ENCODE measurements around the gene CBFB. TPM values are rescaled to one million over a fixed set of nuclear protein-coding genes. Genes with fewer than 3 reads are reported as not detected.
"Not testable (repeated sequence)": the region's sequence is repeated elsewhere in the genome, so short reads cannot be mapped to it uniquely, and the experiment has no call there.

Gene CBFB
- total and polyA plus RNA-seq, 2 of the 13 experiments (the other 11 are each of a cell fraction or from before 2014, with no cell fraction given), result 22.1 to 70.8 TPM

- TF ChIP-seq ZBTB33 (CRISPR knock-in tag; IDR thresholded peaks at IDR 0.05), result peak; percentile 62; the same call in 1 of the 2 replicates
- intact Hi-C loops (cut with micrococcal nuclease; ENCODE audit: unreplicated experiment); BruUV-seq (replicated peaks); H3K4me2 ChIP-seq (ENCODE audit: low read depth, low read length); FAIRE-seq; DNase-seq (ENCODE audit: low spot score); H3K27me3 ChIP-seq (ENCODE audit: control insufficient read depth in 1 of 2, insufficient read depth in 2 of 2, low read length in 2 of 2); in situ Hi-C loops (cut with HindIII; ENCODE audit: extremely low pct_ligation_motif_present, low pct_unique_long_range_greater_than_20kb); CTCF ChIA-PET (ENCODE audit: low intra/inter-chr PET ratio, low total read pairs); H3K4me1 ChIP-seq (ENCODE audit: insufficient read depth, low read length); H3K9me3 ChIP-seq (ENCODE audit: low read length); H4K20me1 ChIP-seq (ENCODE audit: insufficient read depth, low read length); H3K27ac ChIP-seq (ENCODE audit: extremely low read length, insufficient read depth, low read length); H2AFZ ChIP-seq (ENCODE audit: low read length); H3K9ac ChIP-seq (ENCODE audit: insufficient read depth, low read depth, low read length); H3K4me3 ChIP-seq (replicated peaks in 1 of 3; ENCODE audit: insufficient read depth in 1 of 3, low read depth in 2 of 3, low read length in 3 of 3): not testable (repeated sequence)
- 98% methylated on average over 4 of the region's 4 CpGs for WGBS (ENCODE audit: low lambda C conversion rate)
- Histone ChIP-seq H3K79me2 (ENCODE audit: insufficient read depth, low read length) (peaks cover 45% of the 10 kb centered on the region), H3K36me3 (replicated peaks in 1 of 2; ENCODE audit: control insufficient read depth in 1 of 2, insufficient read depth in 2 of 2, low read length in 2 of 2) (peaks cover 8 to 42% of the 10 kb centered on the region in 2 experiments; a peak in 4 of 5 replicates)
- peak; percentile 38; the same call in 2 of the 3 replicates for ATAC-seq
- POLR2A ChIA-PET, result interaction anchor here (1.1 kb wide), 1 partner anchor 11 kb away, joined by 3 read pairs; no protein-coding TSS in a partner anchor
Observed at GRCh38 chr16:67041520-67041919, 12.6 kb downstream of the CBFB start.

GRCh38 chr16:67043420-67043819 lies 14.5 kb downstream of the CBFB start:
- no peak for DNase-seq (ENCODE audit: low spot score)
- Histone ChIP-seq H3K9ac (ENCODE audit: insufficient read depth, low read depth, low read length) (no peak overlapping the region), H2AFZ (ENCODE audit: low read length) (no peak overlapping the region), H3K4me2 (ENCODE audit: low read depth, low read length) (no peak overlapping the region), H3K36me3 (replicated peaks in 1 of 2; ENCODE audit: control insufficient read depth in 1 of 2, insufficient read depth in 2 of 2, low read length in 2 of 2) (peaks cover 8 to 31% of the 10 kb centered on the region in 2 experiments; a peak in 4 of 5 replicates), H3K79me2 (ENCODE audit: insufficient read depth, low read length) (peaks cover 33% of the 10 kb centered on the region), H3K27me3 (ENCODE audit: control insufficient read depth in 1 of 2, insufficient read depth in 2 of 2, low read length in 2 of 2) (no peaks in the 10 kb centered on the region), H3K9me3 (ENCODE audit: low read length) (no peaks in the 10 kb centered on the region), H3K4me1 (ENCODE audit: insufficient read depth, low read length) (no peaks in the 10 kb centered on the region), H4K20me1 (ENCODE audit: insufficient read depth, low read length) (no peaks in the 10 kb centered on the region), H3K4me3 (replicated peaks in 1 of 3; ENCODE audit: insufficient read depth in 1 of 3, low read depth in 2 of 3, low read length in 3 of 3) (no peak overlapping the region), H3K27ac (ENCODE audit: extremely low read length, insufficient read depth, low read length) (no peak overlapping the region)
- ChIA-PET POLR2A (no interaction called here), CTCF (ENCODE audit: low intra/inter-chr PET ratio, low total read pairs) (no interaction called here)
- in situ Hi-C loops (cut with HindIII; ENCODE audit: extremely low pct_ligation_motif_present, low pct_unique_long_range_greater_than_20kb) (no loop called here), intact Hi-C loops (cut with micrococcal nuclease; ENCODE audit: unreplicated experiment) (no loop called here)
- TF ChIP-seq IRF9 (CRISPR knock-in tag; IDR thresholded peaks at IDR 0.05; ENCODE audit: borderline replicate concordance), result no peak
- 0 out of 2 replicates have a peak, but pooled peaks have one; percentile 19 for TF ChIP-seq RBFOX2 (IDR thresholded peaks at IDR 0.05; ENCODE audit: low read depth, low read length)
- FAIRE-seq, result no peak
- WGBS (ENCODE audit: low lambda C conversion rate), result 98% methylated on average over 1 of the region's 1 CpG
- ATAC-seq, result no peak
- BruUV-seq (replicated peaks), result no TSS peak
